NCI-H187 treated with DMSO at 0.1 percent for 48 hours (cell line): ENCODE results near the gene NAALADL2.
A peak's percentile ranks its signal among the peaks of the same experiment; 100 is the strongest.

Experiments used
- DNase-seq: peaks from one replicate; lab custom pipeline; 2025; lab: John Stamatoyannopoulos, UW

The NAALADL2 gene

DNA sequence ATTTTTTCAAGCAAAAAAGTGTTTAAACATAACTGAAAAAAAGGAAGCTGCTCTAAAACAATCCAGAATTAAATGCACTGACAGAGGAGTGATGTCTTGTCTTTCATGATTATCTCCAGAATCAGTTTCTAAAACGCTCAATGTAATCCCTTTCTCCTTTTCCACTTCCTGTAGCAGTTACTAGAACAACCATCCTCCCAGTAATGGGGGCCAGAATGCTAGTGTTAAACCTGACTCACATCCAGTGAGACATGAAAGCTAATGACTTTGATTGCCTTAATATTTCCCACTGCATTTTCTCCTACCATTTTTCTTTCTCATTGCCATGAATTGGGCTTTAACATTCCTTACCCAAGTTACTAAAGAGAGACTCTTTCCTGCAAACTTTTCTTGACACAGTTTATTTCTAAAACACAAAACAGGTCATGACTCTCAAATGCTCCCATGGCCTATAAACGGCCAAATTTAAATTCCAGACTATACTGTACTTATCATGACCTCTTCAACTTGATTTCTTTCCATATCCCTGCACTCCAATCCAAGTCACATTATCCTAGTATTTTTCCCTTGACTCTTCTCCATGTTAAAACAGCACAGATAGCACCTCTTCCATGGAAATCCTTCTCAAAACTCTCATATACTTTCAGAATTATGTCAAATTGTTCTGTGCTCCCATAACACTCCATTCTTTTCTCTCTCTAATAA is 341.4 kb downstream of the NAALADL2 start:
- DNase-seq: no peak

DNA sequence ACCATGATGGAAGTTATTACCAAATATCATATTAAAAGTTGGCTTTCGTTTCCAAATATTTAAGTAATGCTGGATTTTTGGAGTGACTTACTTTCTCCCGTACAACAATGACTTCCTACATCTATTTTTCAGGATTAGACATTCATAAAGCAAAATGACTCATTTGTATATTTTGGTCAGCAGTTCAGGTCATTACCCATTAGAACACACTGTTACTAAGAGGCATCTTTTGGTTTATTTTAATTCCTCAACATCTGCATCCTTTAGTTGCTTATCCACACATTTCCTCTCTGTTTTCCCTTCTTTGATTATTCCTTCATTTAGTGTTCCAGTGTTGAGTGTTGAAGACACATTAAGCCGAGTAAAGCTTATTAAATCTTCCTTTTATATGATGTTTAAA is 348.2 kb downstream of the NAALADL2 start:
- DNase-seq: no peak

DNA sequence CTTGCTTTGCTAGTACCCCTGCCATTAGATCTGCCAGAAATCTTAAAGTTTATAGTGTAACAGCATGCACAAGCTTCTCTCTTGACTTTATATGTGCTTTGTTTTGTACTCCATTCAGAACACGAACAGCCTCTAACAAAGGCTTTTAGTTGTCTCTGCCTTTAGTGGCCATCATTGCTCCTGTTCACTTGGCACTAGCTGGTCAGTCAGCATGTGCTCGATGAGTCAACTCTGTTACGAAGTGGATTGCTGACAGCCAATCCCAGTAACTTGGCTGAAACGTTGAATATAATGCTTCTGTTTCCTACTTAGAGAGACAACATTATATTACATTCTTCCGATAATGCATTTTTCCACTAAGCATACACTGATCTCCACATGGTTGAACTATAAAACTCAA is 349.2 kb downstream of the NAALADL2 start:
- no peak for DNase-seq

DNA sequence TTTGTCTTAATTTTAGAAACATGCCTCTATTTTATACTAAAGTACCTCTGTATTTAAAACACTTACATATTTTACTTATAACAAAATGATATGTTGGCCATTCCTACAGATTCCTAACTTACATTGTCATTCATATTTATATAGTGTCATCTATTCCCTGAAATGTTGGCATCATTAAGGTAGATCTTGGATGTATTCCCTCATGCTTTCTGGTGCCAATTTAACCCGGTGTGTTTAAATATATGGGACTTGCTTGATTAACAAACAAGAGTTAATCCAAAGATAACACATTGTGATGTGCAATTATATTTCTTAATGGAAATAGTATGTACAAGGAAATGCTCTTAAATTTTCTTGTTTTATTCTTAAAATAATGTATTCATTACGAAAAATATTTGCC is 352.3 kb downstream of the NAALADL2 start:
- no peak for DNase-seq

DNA sequence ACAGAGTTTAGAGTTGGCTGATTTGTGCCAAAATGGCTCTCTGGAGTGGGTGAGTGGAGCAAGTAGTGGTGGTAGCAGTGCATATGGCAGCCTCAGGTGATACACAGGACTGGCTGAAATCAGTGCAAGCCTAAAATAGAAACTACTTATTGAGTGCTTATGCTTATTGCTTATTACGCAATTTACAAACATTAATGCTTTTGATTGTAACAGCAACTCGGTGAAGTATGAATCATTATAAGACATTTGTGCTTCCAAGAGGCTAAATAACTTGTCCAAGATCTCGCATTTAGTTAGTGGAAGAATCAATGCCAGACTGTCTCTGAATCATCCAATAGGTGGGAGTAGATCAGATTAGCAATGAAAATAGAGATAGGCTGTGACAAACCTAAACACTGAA is 353.8 kb downstream of the NAALADL2 start:
- DNase-seq: no peak

DNA sequence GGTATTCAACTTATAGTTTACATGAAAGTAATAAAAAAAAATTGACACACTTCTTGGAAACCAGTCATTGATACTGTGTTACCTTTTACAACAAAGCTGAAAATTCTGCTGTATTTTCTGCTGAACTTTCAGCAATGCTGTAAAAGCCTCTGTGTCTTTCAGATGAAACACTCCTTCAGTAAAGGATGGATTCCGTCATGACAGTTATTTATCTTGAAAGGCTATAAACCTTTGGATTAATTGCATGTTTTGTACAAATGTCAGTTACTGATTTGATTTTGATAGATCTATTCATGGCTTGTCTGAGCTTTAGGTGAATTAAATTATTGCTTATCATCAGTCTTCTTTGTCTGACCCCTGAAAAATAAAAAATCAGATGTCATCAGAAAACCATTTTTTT is 355.1 kb downstream of the NAALADL2 start:
- no peak for DNase-seq

DNA sequence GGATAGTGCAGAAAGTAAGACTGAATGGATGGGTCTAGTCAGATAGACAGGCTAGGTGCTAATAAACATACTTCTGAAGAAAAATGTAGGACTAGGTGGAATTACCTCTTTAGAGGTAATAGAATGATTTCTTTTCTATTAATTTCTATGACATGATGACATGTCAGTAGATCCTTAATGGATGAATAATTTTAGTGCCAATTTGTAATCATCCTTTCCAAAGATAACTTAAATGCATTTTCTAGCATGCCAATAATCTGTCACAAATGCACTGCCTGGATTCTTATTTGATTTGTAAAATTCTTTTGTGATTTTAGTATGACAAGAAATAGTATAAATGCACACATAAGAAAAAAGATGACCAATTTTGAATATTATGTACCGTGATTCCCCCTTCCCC is 356.7 kb downstream of the NAALADL2 start:
- no peak for DNase-seq

DNA sequence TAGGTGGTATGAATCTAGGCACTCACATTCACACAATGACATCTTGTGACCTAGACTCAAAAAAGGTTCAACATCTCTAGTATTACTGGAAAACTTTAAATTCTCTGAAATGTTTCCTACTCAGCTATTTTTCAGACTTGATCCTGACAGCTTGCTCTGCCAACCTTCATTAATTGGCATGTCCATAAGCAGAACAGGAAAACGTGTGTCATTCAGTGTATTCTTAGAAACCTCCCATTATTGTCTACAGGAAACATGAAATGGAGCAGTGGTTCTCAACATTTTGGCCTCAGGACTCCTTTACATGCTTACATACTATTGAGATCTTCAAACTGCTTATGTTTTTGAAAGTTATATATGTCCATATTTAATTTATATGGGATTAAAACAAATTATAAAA is 363.2 kb downstream of the NAALADL2 start:
- DNase-seq: no peak

DNA sequence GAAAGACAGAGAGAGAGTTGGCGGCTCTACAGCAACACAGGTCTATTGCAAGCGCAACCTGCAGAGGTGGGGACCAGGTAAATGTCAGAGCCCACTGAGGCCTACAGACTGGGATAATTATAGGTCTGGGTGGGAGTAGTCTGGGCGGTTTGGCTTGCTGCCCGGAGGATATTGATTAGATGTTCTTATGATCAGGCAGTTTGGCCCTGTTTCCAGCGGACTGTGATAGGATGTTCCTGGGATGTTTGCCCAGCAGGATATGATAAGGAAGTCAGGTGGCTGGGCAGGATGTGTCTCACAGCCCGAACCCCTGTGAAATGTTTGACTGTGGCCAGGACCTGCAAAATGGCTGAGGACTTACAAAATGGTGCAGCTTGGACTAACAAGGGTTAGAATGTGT is 364.9 kb downstream of the NAALADL2 start:
- DNase-seq: no peak

DNA sequence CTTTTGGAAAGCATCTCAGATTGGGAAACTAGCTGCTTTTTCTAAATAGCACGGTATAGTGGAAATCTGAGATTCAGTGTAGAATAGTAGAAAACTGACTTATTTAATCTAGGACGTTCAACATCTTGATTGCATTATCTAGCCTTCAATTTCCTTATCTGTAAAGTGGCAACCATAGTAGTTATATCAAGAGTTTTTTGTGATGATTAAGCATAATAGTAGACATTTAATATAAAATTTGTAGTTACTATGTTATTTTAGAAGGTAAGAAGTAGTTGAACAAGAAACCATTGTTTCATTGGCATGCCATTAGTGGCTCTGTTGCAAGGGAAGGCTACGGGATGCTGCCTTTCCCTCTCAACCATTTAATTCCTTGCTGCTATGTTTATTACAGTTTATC is 367.3 kb downstream of the NAALADL2 start:
- no peak for DNase-seq

DNA sequence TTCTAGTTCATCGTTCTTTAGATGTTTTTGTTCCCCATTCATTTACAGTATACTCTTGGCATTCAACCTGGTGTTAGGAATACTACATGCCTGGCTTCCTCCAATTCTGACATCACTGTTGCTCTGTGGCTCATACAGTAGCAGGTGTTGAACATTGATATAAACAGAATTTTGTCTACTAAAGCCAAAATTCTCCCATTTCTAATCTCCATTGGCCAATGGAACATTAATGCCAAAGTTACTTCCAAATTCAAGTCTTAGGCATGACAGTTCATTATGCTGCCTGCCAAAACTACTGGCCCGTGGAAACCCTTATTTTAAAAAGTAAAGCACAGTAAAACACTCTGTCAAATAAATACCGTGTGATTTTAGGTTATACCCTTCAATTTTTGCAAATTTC is 368.0 kb downstream of the NAALADL2 start:
- no peak for DNase-seq

DNA sequence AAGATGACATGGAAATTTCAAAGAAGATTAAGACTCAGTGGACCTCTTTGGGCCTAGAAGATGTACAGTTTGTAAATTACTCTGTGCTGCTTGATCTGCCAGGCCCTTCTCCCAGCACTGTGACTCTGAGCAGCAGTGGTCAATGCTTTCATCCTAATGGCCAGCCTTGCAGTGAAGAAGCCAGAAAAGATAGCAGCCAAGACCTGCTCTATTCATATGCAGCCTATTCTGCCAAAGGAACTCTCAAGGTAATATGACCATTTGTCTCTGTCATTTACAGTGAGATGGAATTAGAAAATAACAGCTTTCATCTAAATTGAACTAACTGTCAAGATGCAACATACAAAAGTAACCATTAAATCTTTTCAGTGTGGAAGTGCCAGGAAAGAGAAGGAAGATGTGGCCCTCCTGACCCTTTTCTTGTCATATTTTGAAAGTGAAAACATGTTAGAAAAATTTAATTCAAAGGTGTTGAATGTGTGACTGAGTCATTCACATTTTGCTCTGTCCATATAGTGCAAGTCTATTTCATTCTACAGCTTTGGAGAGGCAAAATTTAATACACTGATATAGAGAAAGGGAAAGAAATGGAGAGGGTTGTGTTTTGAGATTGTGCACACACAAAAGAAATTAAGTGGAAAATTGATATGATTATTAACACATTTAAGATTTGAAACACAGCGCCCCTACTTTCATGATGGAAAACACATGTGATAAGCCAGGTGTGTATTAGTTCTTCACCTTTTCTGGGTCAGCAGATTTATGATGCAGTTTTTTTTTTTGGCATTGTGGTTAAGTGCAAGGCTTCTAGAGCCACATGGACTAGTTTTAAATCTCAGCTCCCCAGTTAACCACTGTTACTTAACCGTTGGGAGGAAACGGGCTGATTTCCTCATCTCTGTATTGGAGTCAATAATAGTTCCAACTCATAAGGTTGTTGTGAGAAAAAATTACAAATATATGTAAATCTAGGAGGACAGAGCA is 375.1 kb downstream of the NAALADL2 start:
- DNase-seq: no peak

DNA sequence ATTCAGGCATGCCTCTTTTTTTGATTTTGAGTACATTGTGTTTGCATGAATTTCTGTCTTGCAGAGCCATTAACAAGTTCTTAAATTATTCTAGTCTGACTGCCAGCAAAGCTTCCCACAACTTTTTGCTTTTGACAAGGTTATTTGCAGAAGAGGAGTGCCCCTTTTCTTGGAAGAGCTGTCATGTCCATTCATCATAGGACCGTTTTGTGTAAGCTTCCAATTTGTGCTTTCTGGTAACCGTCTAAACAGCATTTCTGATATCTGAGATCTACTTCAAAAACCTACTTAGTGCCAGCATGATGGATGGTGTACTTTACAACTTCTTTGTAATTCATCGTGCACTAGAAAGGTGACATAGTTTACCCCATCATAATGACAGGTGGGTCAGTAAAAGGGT is 379.7 kb downstream of the NAALADL2 start:
- peak; percentile 93 for DNase-seq

DNA sequence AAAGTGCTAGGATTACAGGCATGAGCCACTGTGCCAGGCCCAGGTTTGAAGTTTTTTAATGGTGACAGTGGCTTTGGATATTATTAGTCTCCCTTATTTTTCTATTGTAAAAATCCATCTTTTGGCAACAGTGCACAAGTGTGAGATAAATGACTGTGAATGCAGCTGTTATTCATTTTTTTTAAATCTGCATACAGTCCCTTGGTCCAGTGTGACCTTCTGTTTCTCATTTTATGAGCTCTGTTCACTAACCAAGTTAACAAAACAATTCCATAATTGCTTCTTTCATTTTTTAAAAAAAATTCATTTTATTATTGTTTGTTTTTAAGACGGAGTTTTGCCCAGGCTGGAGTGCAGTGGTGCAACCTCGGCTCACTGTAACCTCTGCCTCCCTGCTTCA is 381.8 kb downstream of the NAALADL2 start:
- DNase-seq: no peak

DNA sequence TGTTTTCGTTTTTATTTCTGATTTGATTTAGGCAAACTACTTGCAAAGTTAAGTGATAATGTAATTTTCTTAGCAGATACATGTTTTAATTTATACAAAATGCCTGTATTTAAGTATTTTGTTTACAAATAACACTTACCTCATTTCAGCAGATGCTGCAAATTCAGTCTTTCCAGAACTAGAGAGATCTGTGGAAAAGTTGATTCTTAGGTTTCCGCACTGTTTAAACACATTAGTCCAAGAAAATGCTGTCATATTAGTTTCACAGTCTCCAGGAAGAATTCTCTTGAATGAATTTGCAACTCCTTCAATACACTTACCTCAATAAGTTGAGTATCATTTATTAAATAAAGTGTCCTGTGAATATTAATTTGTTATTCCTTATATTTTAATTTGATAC is 383.1 kb downstream of the NAALADL2 start:
- no peak for DNase-seq

DNA sequence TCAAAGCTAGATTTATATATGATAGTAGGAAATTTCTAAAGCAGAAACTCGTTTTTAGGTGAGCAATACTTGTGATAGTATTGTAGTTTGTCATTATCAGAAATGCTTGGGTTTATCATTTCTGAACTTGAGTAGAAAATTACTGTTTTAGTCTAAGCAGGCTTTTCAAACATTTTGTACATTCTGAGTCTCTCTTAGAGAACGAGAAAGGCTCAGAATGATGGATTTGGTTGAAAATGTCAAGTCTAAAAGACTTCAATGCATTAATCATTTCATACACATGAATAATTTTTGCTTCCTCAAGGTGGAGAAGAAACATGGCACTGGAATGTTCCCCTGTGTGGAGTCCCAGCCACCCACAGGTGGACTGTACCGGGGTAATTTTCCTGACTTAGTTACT is 387.1 kb downstream of the NAALADL2 start:
- no peak for DNase-seq

DNA sequence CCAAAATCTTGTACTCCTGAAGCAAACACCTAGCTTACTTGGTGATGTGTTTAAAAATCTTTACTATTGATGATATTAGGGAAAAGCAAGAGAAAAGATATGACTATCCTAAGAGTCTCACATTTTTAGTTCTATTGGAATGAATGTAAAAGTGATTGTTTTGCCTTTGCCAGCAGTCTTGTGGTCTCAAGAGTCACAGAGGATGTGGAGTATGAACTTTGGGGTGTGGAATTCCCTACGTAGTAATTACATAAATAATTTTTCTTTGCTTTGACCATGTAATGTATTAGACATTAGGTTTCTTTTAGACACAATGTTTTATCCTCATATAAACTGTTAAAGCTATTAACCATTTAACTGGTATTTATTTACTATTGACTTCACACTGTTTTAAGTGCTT is 387.6 kb downstream of the NAALADL2 start:
- no peak for DNase-seq

DNA sequence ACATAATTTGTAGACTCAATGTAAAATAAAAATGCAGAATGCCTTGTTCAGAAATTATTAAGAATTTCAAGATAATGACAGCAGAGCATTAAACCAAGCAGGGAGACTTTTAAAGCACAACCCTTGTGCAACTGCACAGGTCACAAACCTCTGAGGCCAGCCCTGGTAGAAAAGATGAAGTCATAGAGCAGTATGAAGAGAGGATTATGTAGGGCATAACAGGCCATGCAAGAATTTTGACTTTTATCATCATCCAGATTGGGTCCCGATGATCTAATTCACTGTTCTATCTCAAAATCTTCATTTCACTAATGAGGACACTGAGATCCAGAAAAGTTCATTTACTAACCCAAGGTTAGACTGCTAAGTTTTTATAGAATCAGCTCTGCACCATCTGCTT is 388.5 kb downstream of the NAALADL2 start:
- DNase-seq: no peak

DNA sequence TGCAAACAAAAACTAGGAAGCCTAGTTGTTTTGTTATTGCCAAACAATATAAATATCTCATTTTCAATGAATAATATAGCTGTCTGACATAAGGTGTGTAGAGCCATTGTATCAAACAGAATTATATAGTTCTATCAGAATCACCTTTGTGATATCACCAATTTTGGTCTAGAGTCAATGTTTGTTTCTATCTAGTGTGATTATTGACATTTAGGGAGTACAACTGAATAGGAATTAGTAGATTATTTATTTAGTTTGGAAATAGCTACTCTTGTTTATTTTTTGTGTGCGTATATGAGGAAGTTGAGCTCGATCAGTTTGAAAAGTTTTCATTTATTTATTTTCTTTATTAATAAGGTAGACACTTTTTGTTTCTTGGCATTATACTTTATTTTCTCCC is 389.7 kb downstream of the NAALADL2 start:
- no peak for DNase-seq

DNA sequence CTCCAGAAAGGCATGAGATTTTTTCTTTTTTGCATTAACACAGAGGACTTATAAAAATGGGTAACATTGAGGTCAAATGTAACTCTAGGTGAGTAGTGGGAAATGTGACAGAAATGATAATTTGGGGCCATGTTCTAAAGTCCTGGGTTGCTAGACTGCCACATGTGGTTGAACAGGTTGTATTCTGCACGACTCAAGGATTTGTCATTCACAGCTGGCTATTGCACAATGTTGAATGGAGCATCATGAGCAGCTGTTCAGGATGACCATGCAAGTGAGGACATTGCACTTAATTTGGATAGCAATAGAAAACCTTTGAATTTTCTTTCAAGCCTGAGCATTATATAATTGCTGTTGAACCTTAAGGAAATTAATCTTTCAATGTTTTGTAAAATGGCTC is 396.6 kb downstream of the NAALADL2 start:
- no peak for DNase-seq

DNA sequence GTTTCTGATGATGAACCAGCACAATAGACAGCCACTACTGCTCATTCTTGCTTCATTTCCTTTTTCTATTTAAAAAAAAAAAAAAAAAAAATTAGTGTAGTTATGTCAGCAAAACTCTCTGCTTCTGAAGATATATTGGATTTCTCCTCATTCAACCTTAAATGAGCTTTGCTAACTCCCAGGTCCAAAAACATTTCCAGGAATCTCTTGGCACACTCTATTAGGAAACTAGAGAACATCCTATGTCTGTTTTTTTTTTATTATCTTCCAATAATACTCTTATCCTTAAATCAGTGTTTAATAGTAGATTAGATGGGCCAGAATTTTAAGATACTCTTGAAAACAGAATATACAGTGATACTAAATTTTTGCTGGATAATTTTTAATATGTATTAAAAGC is 398.0 kb downstream of the NAALADL2 start:
- DNase-seq: no peak

DNA sequence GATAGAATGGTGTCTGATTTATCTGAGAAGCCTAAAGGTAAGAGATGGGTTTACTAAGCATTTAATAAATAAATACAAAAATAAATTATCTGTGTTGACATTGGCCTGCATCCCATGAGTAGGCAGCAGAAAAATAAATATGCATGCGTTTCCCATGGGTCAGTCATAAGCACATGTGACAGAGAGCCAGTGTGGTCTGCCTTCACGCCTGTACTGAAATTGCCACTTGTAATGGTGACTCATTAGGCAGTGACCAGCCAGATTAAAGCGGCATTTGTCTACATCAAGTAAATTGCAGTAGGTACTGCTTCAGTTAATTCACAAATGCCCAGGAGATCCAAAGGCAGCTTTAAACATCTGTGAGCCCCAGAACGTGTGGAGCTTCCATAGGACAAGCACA is 399.6 kb downstream of the NAALADL2 start:
- no peak for DNase-seq

DNA sequence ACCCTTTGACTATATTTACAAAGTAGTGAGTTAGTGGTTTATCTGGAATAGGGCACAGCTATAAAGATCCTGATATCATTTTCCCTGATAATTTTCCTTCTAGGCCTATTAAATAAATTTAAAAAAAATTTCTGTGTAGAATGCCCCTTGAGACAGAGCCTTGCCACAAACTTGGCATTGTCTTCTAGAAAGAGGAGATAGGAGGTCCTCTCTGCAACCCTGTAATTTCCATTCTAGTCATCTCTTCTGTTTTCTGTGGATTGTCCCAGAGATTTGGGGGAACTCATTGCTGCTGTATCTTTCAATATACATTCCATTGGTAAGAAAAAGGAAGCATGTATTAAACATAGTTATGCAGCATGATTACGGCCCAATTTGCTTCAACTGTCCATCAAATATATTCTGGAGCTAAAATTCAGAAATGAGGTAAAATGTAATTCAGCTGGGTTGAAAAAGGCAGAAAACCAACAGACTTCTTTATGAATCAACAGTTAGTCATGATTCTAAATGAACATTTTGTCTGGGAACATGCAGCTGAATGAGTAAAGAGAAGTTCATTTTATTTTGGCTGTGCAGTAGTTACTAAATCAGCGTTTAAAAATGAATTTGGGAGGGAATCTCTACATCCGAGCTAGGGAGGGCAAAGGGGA is 401.1 kb downstream of the NAALADL2 start:
- no peak for DNase-seq
